ENCODE results near the gene PPIA.

DNA sequence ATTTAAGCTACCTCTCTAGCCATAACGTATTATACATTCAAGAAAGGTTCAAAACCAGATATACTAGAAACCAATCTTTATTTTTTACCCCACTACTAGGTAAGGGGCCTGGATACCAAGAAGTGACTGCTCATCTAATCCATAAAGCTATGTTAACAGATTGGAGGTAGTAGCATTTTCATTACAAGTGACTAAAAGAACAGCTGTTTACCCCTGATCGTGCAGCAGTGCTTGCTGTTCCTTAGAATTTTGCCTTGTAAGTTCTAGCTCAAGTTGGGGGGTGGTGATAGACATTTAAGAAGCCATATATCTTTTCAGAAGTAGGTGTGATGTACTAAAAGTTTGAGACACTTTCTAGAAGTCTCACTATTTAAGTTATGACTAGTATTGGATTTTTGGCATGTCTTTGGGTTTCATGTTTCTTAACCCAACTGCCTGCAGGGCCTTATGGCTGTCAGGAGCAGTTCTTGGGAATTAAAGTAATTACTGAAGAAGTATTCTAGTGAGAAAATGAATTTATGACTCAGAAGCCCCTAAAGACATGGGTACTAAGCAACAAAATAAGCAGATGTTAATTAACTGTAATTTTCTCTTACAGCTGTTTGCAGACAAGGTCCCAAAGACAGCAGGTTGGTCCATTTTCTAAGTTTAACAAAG lies 2.3 kb downstream of the PPIA start:
- TF ChIP-seq CTCF (IDR thresholded peaks at IDR 0.05) = no peak
- no peak for TF ChIP-seq POLR2A (IDR thresholded peaks at IDR 0.05)

All from uterus (tissue), 2 donors.